Panc1 (cell line): ENCODE data around the gene DLGAP1. TPM values are rescaled to one million over a fixed set of nuclear protein-coding genes. Genes with fewer than 3 reads are reported as not detected.

Experiments used
- ATAC-seq: fragments of 200-7000 bp; cut with Tn5 transposase; 2 replicates; pipeline ENCODE4 v1.9.1; 2020; ENCODE audit warnings: mild to moderate bottlenecking, moderate library complexity
- BruUV-seq: library from RNA; stranded (reverse); fragments of 400-500 nt; replicated peaks from 2 replicates; lab custom pipeline; 2021; lab: Mats Ljungman, UMichigan
- CTCF ChIA-PET: fragments of 300-600 bp; sonication (Branson Sonifier 250); formaldehyde crosslinking; loops from one replicate; lab custom pipeline; 2022; ENCODE audit warnings: antibody characterized with exemption; lab: Charles Lee
- POLR2A ChIA-PET: fragments of 300-600 bp; sonication (Branson Sonifier 250); formaldehyde crosslinking; loops from one replicate; lab custom pipeline; 2022; ENCODE audit warnings: antibody characterized with exemption; lab: Charles Lee
- DNase-seq: peaks from one replicate; pipeline ENCODE4 v3.0.0-alpha.2; 2010; ENCODE audit warnings: low read depth, low spot score
- H3K27ac ChIP-seq: 2 replicates; pipeline ENCODE4 v1.5.1; 2011; ENCODE audit warnings: mild to moderate bottlenecking, low read length, inconsistent platforms
- H3K27me3 ChIP-seq: fragments of 200-500 bp; sonication (Bioruptor generic); 2 replicates; pipeline ENCODE4 v1.6.0; 2014; ENCODE audit warnings: low read length, inconsistent platforms; ENCODE audit not compliant: control insufficient read depth, insufficient read depth
- H3K36me3 ChIP-seq: fragments of 200-500 bp; sonication (Bioruptor generic); 2 replicates; pipeline ENCODE4 v1.5.1; 2014; ENCODE audit warnings: inconsistent platforms, mild to moderate bottlenecking, low read length, moderate library complexity; ENCODE audit not compliant: control insufficient read depth, insufficient read depth
- H3K4me1 ChIP-seq: 2 replicates; pipeline ENCODE4 v1.5.1; 2011; ENCODE audit warnings: inconsistent platforms, mild to moderate bottlenecking, low read length, moderate library complexity; ENCODE audit not compliant: control insufficient read depth, insufficient read depth
- H3K4me3 ChIP-seq, 2 experiments: 2 replicates each; pipeline ENCODE4 v1.5.1; 2011 to 2012; ENCODE audit warnings: low read depth in 2 of 2, low read length in 2 of 2, mild to moderate bottlenecking in 2 of 2, inconsistent platforms in 1 of 2, moderate library complexity in 1 of 2
- H3K9me3 ChIP-seq: fragments of 200-500 bp; sonication (Bioruptor generic); 2 replicates; pipeline ENCODE4 v1.5.1; 2014; ENCODE audit warnings: low read depth, mild to moderate bottlenecking, inconsistent platforms, low read length, moderate library complexity; ENCODE audit not compliant: control insufficient read depth, insufficient read depth
- POLR2AphosphoS5 ChIP-seq: IDR thresholded peaks from 2 replicates; pipeline ENCODE4 v1.6.1; 2012; ENCODE audit warnings: mild to moderate bottlenecking, low read depth, low read length, moderate library complexity
- SIN3A ChIP-seq: IDR thresholded peaks from 2 replicates; pipeline ENCODE4 v1.6.1; 2012; ENCODE audit warnings: low read depth, mild to moderate bottlenecking, low read length, moderate library complexity, borderline replicate concordance; ENCODE audit not compliant: insufficient read depth
- TCF7L2 ChIP-seq: IDR thresholded peaks from 2 replicates; pipeline ENCODE4 v1.6.1; 2011; ENCODE audit warnings: mild to moderate bottlenecking, low read depth, low read length, inconsistent platforms
- in situ Hi-C: cut with HindIII; loops from 2 replicates; pipeline ENCODE4 v1.10.0; 2016; ENCODE audit warnings: low sequenced_read_pairs, low pct_unique_long_range_greater_than_20kb
- intact Hi-C: fragments of 100-400 bp; cut with micrococcal nuclease; formaldehyde crosslinking; loops from one replicate; pipeline ENCODE4 v1.10.0; 2022; ENCODE audit not compliant: unreplicated experiment
- total RNA-seq: library from RNA; stranded (reverse); gene quantifications from one replicate; pipeline ENCODE4 v1.2.1, GENCODE V29; 2021; ENCODE audit not compliant: unreplicated experiment
- TF ChIP-seq, protein P1 (sequence below), 2 experiments: IDR thresholded peaks; 2 replicates each; pipeline ENCODE4 v1.6.1; 2011 to 2012; ENCODE audit warnings: low read depth in 2 of 2, control low read depth in 1 of 2, low read length in 1 of 2, mild to moderate bottlenecking in 1 of 2, moderate library complexity in 1 of 2; ENCODE audit not compliant: insufficient read depth in 1 of 2
- TF ChIP-seq, protein P2 (sequence below): fragments of 450-650 bp; IDR thresholded peaks from 2 replicates; pipeline ENCODE4 v1.5.1; 2017; ENCODE audit warnings: mild to moderate bottlenecking

DLGAP1 gene
- total RNA-seq, 1 experiment from 2014 or later: 1.8 TPM

DNA sequence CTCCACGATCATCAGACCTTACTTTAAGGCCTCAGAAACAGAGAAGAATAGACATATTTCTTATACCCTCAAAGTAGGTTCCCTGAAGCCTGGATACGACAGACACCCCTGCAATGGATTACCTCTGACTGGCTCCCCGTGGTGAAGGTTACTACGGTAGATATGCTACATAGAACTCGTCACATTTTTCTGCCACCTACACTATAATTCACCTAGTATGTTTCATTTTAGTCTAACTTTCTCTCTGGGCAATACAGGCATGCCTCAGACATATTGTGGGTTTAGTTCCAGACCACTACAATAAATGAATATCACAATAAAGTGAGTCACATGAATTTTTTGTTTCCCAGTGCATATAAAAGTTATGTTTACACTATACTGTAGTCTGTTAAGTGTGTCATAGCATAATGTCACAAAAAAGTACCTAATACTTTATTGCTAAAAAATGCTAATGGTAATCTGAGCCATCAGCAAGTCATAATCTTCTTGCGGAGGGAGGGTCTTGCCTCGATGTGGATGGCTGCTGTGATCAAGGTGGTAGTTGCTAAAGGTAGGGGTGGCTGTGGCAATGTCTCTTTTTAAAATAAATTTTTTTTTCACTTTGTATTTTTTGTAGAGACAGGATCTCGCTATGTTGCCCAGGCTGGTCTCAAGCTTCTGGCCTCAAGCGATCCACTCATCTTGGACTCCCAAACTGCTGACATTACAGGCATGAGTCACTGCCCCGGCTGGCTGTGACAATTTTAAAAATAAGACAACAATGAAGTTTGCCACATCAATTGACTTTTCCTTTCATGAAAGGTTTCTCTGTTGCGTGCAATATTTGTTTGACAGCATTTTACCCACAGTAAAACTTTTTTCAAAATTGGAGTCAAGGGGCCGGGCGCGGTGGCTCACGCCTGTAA is 940.5 kb downstream of the DLGAP1 start:
- intact Hi-C loops: no loop called here

DNA sequence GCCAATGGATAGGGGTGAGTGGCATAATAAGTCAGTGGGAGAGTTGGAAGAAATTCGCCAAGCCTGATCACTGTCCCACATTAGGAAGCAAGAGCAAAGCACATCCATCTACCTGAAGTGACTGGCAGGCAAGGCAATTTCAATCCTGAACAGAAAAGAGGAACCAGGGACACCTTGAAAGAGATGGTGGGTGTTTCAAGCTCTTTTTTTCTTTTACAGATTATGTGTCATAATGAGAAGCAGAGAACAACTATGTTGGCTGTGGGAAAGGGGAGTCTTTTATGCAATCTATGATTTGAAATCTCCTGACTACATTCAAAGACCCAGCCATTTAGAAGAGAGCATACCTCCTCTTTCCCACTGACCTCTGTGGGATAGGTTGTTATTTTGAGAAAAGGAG is 941.6 kb downstream of the DLGAP1 start:
- POLR2A ChIA-PET: no interaction called here

More for the DNA sequence above, 940.5 kb downstream of the DLGAP1 start:
- CTCF ChIA-PET: no interaction called here
- no peak for TF ChIP-seq SIN3A
- no peak overlapping the region for H3K4me3 ChIP-seq
- no peaks in the 10 kb centered on the region for H3K36me3 ChIP-seq
- no peak for ATAC-seq
- peak overlapping the region; percentile 100 for H3K27ac ChIP-seq
- no peak for DNase-seq
- in situ Hi-C loops: no loop called here
- no peaks in the 10 kb centered on the region for H3K9me3 ChIP-seq
- H3K27me3 ChIP-seq: no peaks in the 10 kb centered on the region
- BruUV-seq: no TSS peak
- H3K4me1 ChIP-seq: peaks cover 45% of the 10 kb centered on the region
- POLR2A ChIA-PET: no interaction called here

More for the DNA sequence above, 941.6 kb downstream of the DLGAP1 start:
- Histone ChIP-seq H3K4me1 (peaks cover 55% of the 10 kb centered on the region), H3K27ac (peak overlapping the region; percentile 100), H3K4me3 (no peak overlapping the region), H3K9me3 (no peaks in the 10 kb centered on the region), H3K36me3 (no peaks in the 10 kb centered on the region), H3K27me3 (no peaks in the 10 kb centered on the region)
- CTCF ChIA-PET: no interaction called here
- TF ChIP-seq POLR2AphosphoS5 (no peak), SIN3A (no peak), TCF7L2 (no peak)
- TF ChIP-seq, protein P1, sequence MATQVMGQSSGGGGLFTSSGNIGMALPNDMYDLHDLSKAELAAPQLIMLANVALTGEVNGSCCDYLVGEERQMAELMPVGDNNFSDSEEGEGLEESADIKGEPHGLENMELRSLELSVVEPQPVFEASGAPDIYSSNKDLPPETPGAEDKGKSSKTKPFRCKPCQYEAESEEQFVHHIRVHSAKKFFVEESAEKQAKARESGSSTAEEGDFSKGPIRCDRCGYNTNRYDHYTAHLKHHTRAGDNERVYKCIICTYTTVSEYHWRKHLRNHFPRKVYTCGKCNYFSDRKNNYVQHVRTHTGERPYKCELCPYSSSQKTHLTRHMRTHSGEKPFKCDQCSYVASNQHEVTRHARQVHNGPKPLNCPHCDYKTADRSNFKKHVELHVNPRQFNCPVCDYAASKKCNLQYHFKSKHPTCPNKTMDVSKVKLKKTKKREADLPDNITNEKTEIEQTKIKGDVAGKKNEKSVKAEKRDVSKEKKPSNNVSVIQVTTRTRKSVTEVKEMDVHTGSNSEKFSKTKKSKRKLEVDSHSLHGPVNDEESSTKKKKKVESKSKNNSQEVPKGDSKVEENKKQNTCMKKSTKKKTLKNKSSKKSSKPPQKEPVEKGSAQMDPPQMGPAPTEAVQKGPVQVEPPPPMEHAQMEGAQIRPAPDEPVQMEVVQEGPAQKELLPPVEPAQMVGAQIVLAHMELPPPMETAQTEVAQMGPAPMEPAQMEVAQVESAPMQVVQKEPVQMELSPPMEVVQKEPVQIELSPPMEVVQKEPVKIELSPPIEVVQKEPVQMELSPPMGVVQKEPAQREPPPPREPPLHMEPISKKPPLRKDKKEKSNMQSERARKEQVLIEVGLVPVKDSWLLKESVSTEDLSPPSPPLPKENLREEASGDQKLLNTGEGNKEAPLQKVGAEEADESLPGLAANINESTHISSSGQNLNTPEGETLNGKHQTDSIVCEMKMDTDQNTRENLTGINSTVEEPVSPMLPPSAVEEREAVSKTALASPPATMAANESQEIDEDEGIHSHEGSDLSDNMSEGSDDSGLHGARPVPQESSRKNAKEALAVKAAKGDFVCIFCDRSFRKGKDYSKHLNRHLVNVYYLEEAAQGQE (IDR thresholded peaks at IDR 0.05; ENCODE audit: insufficient read depth in 1 of 2, low read depth in 2 of 2, low read length in 1 of 2): no peak
- TF ChIP-seq, protein P2, sequence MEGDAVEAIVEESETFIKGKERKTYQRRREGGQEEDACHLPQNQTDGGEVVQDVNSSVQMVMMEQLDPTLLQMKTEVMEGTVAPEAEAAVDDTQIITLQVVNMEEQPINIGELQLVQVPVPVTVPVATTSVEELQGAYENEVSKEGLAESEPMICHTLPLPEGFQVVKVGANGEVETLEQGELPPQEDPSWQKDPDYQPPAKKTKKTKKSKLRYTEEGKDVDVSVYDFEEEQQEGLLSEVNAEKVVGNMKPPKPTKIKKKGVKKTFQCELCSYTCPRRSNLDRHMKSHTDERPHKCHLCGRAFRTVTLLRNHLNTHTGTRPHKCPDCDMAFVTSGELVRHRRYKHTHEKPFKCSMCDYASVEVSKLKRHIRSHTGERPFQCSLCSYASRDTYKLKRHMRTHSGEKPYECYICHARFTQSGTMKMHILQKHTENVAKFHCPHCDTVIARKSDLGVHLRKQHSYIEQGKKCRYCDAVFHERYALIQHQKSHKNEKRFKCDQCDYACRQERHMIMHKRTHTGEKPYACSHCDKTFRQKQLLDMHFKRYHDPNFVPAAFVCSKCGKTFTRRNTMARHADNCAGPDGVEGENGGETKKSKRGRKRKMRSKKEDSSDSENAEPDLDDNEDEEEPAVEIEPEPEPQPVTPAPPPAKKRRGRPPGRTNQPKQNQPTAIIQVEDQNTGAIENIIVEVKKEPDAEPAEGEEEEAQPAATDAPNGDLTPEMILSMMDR: no peak
- intact Hi-C loops (no loop called here), in situ Hi-C loops (no loop called here)
- BruUV-seq: no TSS peak
- DNase-seq: no peak
- ATAC-seq: no peak
